T-cell (primary cell): ENCODE data around the gene IL6. TPM values are rescaled to one million over a fixed set of nuclear protein-coding genes. Genes with fewer than 3 reads are reported as not detected.

ENCODE experiments used
- ATAC-seq, 4 experiments: fragments of 200-7000 bp in 3 of 4; fragments of 150-1000 bp in 1 of 4; cut with Tn5 transposase; replicated peaks in 1 of 4; 1 replicate in 3 of 4; 2 replicates in 1 of 4; pipeline ENCODE4 v1.10.0; 2021; ENCODE audit warnings: moderate library complexity in 3 of 4, mild to moderate bottlenecking in 2 of 4, moderate number of reproducible peaks in 1 of 4
- CTCF ChIA-PET, 2 donors: fragments of 300-600 bp; sonication (Branson Sonifier 250); formaldehyde crosslinking; loops; one replicate each; lab custom pipeline; 2022; ENCODE audit warnings: antibody characterized with exemption in 2 of 2; lab: Charles Lee
- POLR2A ChIA-PET, 2 donors: fragments of 300-600 bp; sonication (Branson Sonifier 250); formaldehyde crosslinking; loops; one replicate each; lab custom pipeline; 2022; ENCODE audit warnings: antibody characterized with exemption in 2 of 2; lab: Charles Lee
- DNase-seq, 35 experiments: peaks; one replicate each; pipeline versions ENCODE4 v3.0.0 to v3.0.0-alpha.2; 2013 to 2023
- H3K27ac ChIP-seq: one replicate; pipeline ENCODE4 v1.5.1; 2013; ENCODE audit warnings: low read length
- H3K27me3 ChIP-seq, 2 experiments: replicated peaks in 1 of 2; 1 replicate in 1 of 2; 2 replicates in 1 of 2; pipeline versions ENCODE4 v1.6.1 to v1.7.0; 2013; ENCODE audit warnings: low read length in 1 of 2, mixed read lengths in 1 of 2; ENCODE audit not compliant: control insufficient read depth in 2 of 2, insufficient read depth in 2 of 2; ENCODE audit errors: extremely low read depth in 1 of 2
- H3K36me3 ChIP-seq, 2 donors: 1 replicate in 1 of 2; 2 replicates in 1 of 2; pipeline versions ENCODE4 v1.6.1 to v1.7.0; 2013; ENCODE audit warnings: low read length in 1 of 2; ENCODE audit not compliant: control insufficient read depth in 2 of 2, insufficient read depth in 1 of 2; ENCODE audit errors: extremely low read depth in 1 of 2
- H3K4me1 ChIP-seq, 2 experiments: 1 replicate in 1 of 2; 2 replicates in 1 of 2; pipeline versions ENCODE4 v1.6.1 to v1.7.0; 2013; ENCODE audit warnings: low read length in 2 of 2, mixed read lengths in 1 of 2; ENCODE audit not compliant: insufficient read depth in 2 of 2, control insufficient read depth in 1 of 2; ENCODE audit errors: extremely low read depth in 1 of 2
- H3K4me3 ChIP-seq, 2 donors: 1 replicate in 1 of 2; 2 replicates in 1 of 2; pipeline versions ENCODE4 v1.5.1 to v1.7.0; 2013; ENCODE audit warnings: mild to moderate bottlenecking in 2 of 2, low read length in 1 of 2, moderate library complexity in 1 of 2; ENCODE audit not compliant: control insufficient read depth in 1 of 2; ENCODE audit errors: extremely low read depth in 1 of 2
- H3K9me3 ChIP-seq: 2 replicates; pipeline ENCODE4 v1.7.0; 2013
- H3K27ac Mint-ChIP-seq, 2 donors: one replicate each; pipeline ENCODE4 v1.8.0; 2020 to 2021; ENCODE audit warnings: mild to moderate bottlenecking in 2 of 2, mixed read lengths in 2 of 2
- H3K27me3 Mint-ChIP-seq, 2 donors: one replicate each; pipeline ENCODE4 v1.8.0; 2021 to 2022; ENCODE audit warnings: mixed read lengths in 2 of 2
- H3K36me3 Mint-ChIP-seq: one replicate; pipeline ENCODE4 v1.8.0; 2021; ENCODE audit warnings: mixed read lengths
- H3K4me1 Mint-ChIP-seq, 3 donors: one replicate each; pipeline ENCODE4 v1.8.0; 2020 to 2022; ENCODE audit warnings: mixed read lengths in 3 of 3, mild to moderate bottlenecking in 1 of 3
- H3K4me3 Mint-ChIP-seq, 3 donors: one replicate each; pipeline ENCODE4 v1.8.0; 2020 to 2022; ENCODE audit warnings: mild to moderate bottlenecking in 3 of 3, mixed read lengths in 3 of 3, moderate library complexity in 3 of 3
- H3K9me3 Mint-ChIP-seq, 3 donors: one replicate each; pipeline ENCODE4 v1.8.0; 2020 to 2022; ENCODE audit warnings: mixed read lengths in 3 of 3
- WGBS: methylation state at CpG from one replicate; pipeline ENCODE4 v1.1.5; 2013; ENCODE audit warnings: missing lambda C conversion rate; ENCODE audit not compliant: insufficient coverage; 5-methylcytosine and 5-hydroxymethylcytosine counted together
- total RNA-seq, 35 experiments: library from RNA in 6 of 35; stranded (reverse) in 6 of 35; fragments of 120-200 nt in 1 of 35; gene quantifications; one replicate each; pipeline versions ENCODE4 v1.2.1 to v1.2.4 and lab custom pipeline; 2013 to 2026

IL6 gene
- total RNA-seq, 5 donors from 2014 or later (not counting 1 experiment from before 2014, with no cell fraction given), result 0.68 to 1.2 TPM; not detected in 3

DNA sequence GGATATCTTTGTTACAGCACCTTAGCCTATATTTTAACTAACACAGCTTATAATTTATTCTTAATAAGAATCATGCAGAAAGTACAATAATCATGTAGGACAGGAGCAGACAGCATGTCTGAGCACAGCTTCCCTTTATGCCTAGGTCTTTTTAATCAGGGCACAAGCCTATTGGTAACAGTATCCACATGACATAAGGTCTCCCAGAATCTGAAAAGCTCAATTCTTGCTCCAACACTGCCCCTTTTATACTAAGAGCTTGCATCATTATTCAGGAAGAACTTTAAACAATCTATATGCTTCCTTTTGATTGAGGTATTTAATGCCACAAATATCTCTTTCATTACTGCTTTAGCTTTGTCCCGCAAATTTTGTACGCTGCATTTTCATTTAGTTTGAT lies 31.6 kb downstream of the IL6 start:
- Histone ChIP-seq H3K9me3 (no peaks in the 10 kb centered on the region), H3K27me3 (peaks cover 0 to 10% of the 10 kb centered on the region in 2 experiments), H3K27ac (no peak overlapping the region), H3K4me1 (no peaks in the 10 kb centered on the region), H3K4me3 (no peak overlapping the region), H3K36me3 (no peaks in the 10 kb centered on the region)
- Mint-ChIP-seq H3K27ac (no peak overlapping the region), H3K4me1 (no peaks in the 10 kb centered on the region), H3K36me3 (no peaks in the 10 kb centered on the region), H3K27me3 (peaks cover 24 to 40% of the 10 kb centered on the region in 2 donors), H3K9me3 (peaks cover 0 to 9% (median 5%) of the 10 kb centered on the region in 3 donors), H3K4me3 (no peak overlapping the region)
- no CpG with 5 or more reads among the region's 2 CpGs for WGBS
- ChIA-PET POLR2A (no interaction called here), CTCF (interaction anchor here in 1 of 2 donors (0.6 kb wide), 1 partner anchor 1988 kb away, joined by 3 read pairs; no protein-coding TSS in a partner anchor)
- no peak for ATAC-seq
- no peak for DNase-seq

DNA sequence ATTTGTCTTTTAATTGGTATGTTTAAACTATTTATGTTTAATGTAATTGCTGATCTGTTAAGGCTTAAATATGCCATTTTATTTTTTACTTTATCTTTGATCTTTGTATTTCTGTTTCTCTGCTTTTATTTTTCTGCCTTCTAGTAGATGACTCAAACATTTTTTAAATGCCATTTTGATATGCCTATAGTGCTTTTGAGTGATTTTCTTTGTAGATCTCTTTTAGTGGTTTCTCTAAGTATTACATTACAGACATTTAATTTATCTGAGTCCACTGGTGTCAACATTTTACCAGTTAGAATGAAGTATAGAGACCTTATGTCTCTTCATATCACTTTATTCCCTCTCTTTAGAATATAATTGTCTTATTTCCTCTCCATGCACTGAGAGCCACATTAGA lies 32.7 kb downstream of the IL6 start:
- H3K4me3 Mint-ChIP-seq, result no peak overlapping the region
- no peak overlapping the region for H3K4me3 ChIP-seq
- H3K9me3 Mint-ChIP-seq, result peaks cover 0 to 5% (median 4%) of the 10 kb centered on the region in 3 donors
- H3K27ac Mint-ChIP-seq, result no peak overlapping the region
- no peaks in the 10 kb centered on the region for H3K36me3 Mint-ChIP-seq
- peaks cover 0 to 10% of the 10 kb centered on the region in 2 experiments for H3K27me3 ChIP-seq
- H3K27ac ChIP-seq, result no peak overlapping the region
- CTCF ChIA-PET, result no interaction called here
- H3K9me3 ChIP-seq, result no peaks in the 10 kb centered on the region
- POLR2A ChIA-PET, result no interaction called here
- no peaks in the 10 kb centered on the region for H3K36me3 ChIP-seq
- H3K27me3 Mint-ChIP-seq, result peaks cover 16 to 38% of the 10 kb centered on the region in 2 donors
- no peaks in the 10 kb centered on the region for H3K4me1 ChIP-seq
- no peaks in the 10 kb centered on the region for H3K4me1 Mint-ChIP-seq
- no peak for DNase-seq
- no peak for ATAC-seq

GRCh38 chr7:22762866-22763265 lies 35.9 kb downstream of the IL6 start:
- Mint-ChIP-seq H3K27ac (no peak overlapping the region), H3K9me3 (peaks cover 0 to 5% (median 4%) of the 10 kb centered on the region in 3 donors), H3K36me3 (no peaks in the 10 kb centered on the region), H3K4me1 (no peaks in the 10 kb centered on the region), H3K27me3 (peaks cover 21 to 48% of the 10 kb centered on the region in 2 donors), H3K4me3 (no peak overlapping the region)
- Histone ChIP-seq H3K9me3 (no peaks in the 10 kb centered on the region), H3K27me3 (peaks cover 0 to 6% of the 10 kb centered on the region in 2 experiments), H3K36me3 (no peaks in the 10 kb centered on the region), H3K4me1 (no peaks in the 10 kb centered on the region), H3K27ac (no peak overlapping the region), H3K4me3 (no peak overlapping the region)
- ATAC-seq, result no peak
- ChIA-PET POLR2A (no interaction called here), CTCF (no interaction called here)
- WGBS, result 71% methylated on average over 2 of the region's 3 CpGs
- no peak for DNase-seq

DNA sequence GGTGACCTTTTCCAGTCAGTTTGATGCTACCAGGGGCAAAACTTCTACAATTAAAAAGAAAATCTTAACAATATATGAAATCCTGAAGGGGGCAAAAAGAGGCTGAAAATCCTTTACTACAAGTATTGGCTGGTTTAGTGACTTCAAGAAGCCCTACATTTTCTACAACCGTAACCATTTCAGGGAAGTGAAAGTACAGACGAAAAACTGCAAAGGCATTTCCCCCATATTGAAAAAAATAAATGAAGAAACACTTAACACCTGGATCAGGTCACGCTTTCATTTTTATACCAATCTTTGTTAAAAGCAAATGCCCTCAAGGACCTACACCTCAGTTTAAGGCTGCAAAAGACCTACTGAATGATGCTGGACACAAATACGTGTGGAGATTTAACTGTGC lies 38.6 kb downstream of the IL6 start:
- DNase-seq (no peak), ATAC-seq (no peak)
- Histone ChIP-seq H3K27ac (no peak overlapping the region), H3K4me3 (no peak overlapping the region), H3K27me3 (peaks cover 0 to 9% of the 10 kb centered on the region in 2 experiments), H3K9me3 (no peaks in the 10 kb centered on the region), H3K36me3 (no peaks in the 10 kb centered on the region), H3K4me1 (no peaks in the 10 kb centered on the region)
- Mint-ChIP-seq H3K27ac (no peak overlapping the region), H3K36me3 (no peaks in the 10 kb centered on the region), H3K4me3 (no peak overlapping the region), H3K27me3 (peaks cover 29 to 36% of the 10 kb centered on the region in 2 donors), H3K9me3 (no peaks in the 10 kb centered on the region), H3K4me1 (no peaks in the 10 kb centered on the region)
- WGBS, result no CpG with 5 or more reads among the region's 4 CpGs
- ChIA-PET POLR2A (interaction anchor here in 1 of 2 donors (0.6 kb wide), 1 partner anchor 21 kb away, joined by 4 read pairs; no protein-coding TSS in a partner anchor), CTCF (interaction anchor here in 1 of 2 donors (1.5 kb wide), 1 partner anchor 16 kb away, joined by 5 read pairs; no protein-coding TSS in a partner anchor)

- Mint-ChIP-seq H3K36me3 (no peaks in the 10 kb centered on the region), H3K9me3 (no peaks in the 10 kb centered on the region), H3K27me3 (peaks cover 22 to 28% of the 10 kb centered on the region in 2 donors), H3K27ac (no peak overlapping the region), H3K4me3 (no peak overlapping the region), H3K4me1 (no peaks in the 10 kb centered on the region)
- ATAC-seq (no peak), DNase-seq (no peak)
- no peaks in the 10 kb centered on the region for H3K36me3 ChIP-seq
- no peaks in the 10 kb centered on the region for H3K4me1 ChIP-seq
- H3K9me3 ChIP-seq, result no peaks in the 10 kb centered on the region
- WGBS, result no CpG with 5 or more reads among the region's 1 CpG
- H3K4me3 ChIP-seq, result no peak overlapping the region
- H3K27ac ChIP-seq, result no peak overlapping the region
- POLR2A ChIA-PET, result interaction anchor here in 1 of 2 donors (0.6 kb wide), 1 partner anchor 672 kb away, joined by 8 read pairs; no protein-coding TSS in a partner anchor
- peaks cover 0 to 13% of the 10 kb centered on the region in 2 experiments for H3K27me3 ChIP-seq
- CTCF ChIA-PET, result interaction anchor here in 1 of 2 donors (0.5 to 0.6 kb wide), 2 partner anchors 54 to 284 kb away, joined by 3 to 4 read pairs; no protein-coding TSS in a partner anchor
Measured at GRCh38 chr7:22771194-22771871, 44.3 kb downstream of the IL6 start.

- POLR2A ChIA-PET, result no interaction called here
- no peak overlapping the region for H3K27ac ChIP-seq
- no peaks in the 10 kb centered on the region for H3K9me3 Mint-ChIP-seq
- CTCF ChIA-PET, result interaction anchor here in 1 of 2 donors (0.5 to 0.6 kb wide), 2 partner anchors 53 to 283 kb away, joined by 3 to 4 read pairs; no protein-coding TSS in a partner anchor
- no peaks in the 10 kb centered on the region for H3K4me1 Mint-ChIP-seq
- no peak overlapping the region for H3K27ac Mint-ChIP-seq
- H3K4me1 ChIP-seq, result no peaks in the 10 kb centered on the region
- H3K36me3 Mint-ChIP-seq, result no peaks in the 10 kb centered on the region
- no peak overlapping the region for H3K4me3 ChIP-seq
- WGBS, result 17% methylated on average over 1 of the region's 4 CpGs
- no peak overlapping the region for H3K4me3 Mint-ChIP-seq
- no peaks in the 10 kb centered on the region for H3K36me3 ChIP-seq
- H3K9me3 ChIP-seq, result no peaks in the 10 kb centered on the region
- ATAC-seq (no peak), DNase-seq (no peak)
- H3K27me3 ChIP-seq, result peaks cover 0 to 13% of the 10 kb centered on the region in 2 experiments
- peaks cover 19 to 27% of the 10 kb centered on the region in 2 donors for H3K27me3 Mint-ChIP-seq
Measured at GRCh38 chr7:22771872-22772228, 44.9 kb downstream of the IL6 start.
